HG02885 (cell line): ENCODE results near the gene ZNF891.

ENCODE experiments used
- ATAC-seq: cut with Tn5 transposase; IDR thresholded peaks from one replicate; pipeline ENCODE4 v1.9.1; 2021; ENCODE audit warnings: mild to moderate bottlenecking; ENCODE audit not compliant: unreplicated experiment, poor library complexity

ZNF891 gene

GRCh38 chr12:133063556-133063955 is 66.5 kb downstream of the ZNF891 start:
- no peak for ATAC-seq

GRCh38 chr12:133061954-133062353 is 68.1 kb downstream of the ZNF891 start:
- ATAC-seq = no peak

- no peak for ATAC-seq
Measured at GRCh38 chr12:133058203-133059113, 71.6 kb downstream of the ZNF891 start.

GRCh38 chr12:133057446-133057845 is 72.6 kb downstream of the ZNF891 start:
- ATAC-seq = no peak
